ENCODE data around the gene GET4. TPM values are rescaled to one million over a fixed set of nuclear protein-coding genes. Genes with fewer than 3 reads are reported as not detected.

The GET4 gene
- total and polyA plus RNA-seq, 9 donors = 26.6 to 50.2 (median 41.1) TPM

Other genes with a start within 250 kb of the GET4 start
- 14.3 TPM for gene DNAAF5, start 149.9 kb upstream of the GET4 start, total RNA-seq
- gene DNAAF5, start 149.9 kb upstream of the GET4 start, polyA plus RNA-seq (ENCODE audit: insufficient read depth in 1 of 8, insufficient read length in 8 of 8, low replicate concordance in 1 of 8) = 10 to 100 TPM; 22.5 to 28.4 (median 26.3) TPM
- 23.1 TPM for gene PRKAR1B, start 149.3 kb upstream of the GET4 start, total RNA-seq
- gene PRKAR1B, start 149.3 kb upstream of the GET4 start, polyA plus RNA-seq (ENCODE audit: insufficient read depth in 1 of 8, insufficient read length in 8 of 8, low replicate concordance in 1 of 8) = 10 to 100 TPM; 32.4 to 45.4 (median 38.5) TPM
- 151 TPM for gene SUN1, start 44.1 kb upstream of the GET4 start, total RNA-seq
- gene SUN1, start 44.1 kb upstream of the GET4 start, polyA plus RNA-seq (ENCODE audit: insufficient read depth in 1 of 8, insufficient read length in 8 of 8, low replicate concordance in 1 of 8) = 100 to 1,000 TPM; 150 to 238 (median 175) TPM
- gene ADAP1, start 78.1 kb downstream of the GET4 start, total RNA-seq = 2.0 TPM
- 1 to 10 TPM; 2.2 to 6.1 (median 3.3) TPM for gene ADAP1, start 78.1 kb downstream of the GET4 start, polyA plus RNA-seq (ENCODE audit: insufficient read depth in 1 of 8, insufficient read length in 8 of 8, low replicate concordance in 1 of 8)
- 10.3 TPM for gene COX19, start 99.0 kb downstream of the GET4 start, total RNA-seq
- 10 to 100 TPM in 5 of 8 donors, 1 to 10 TPM in 3; 8.9 to 12.4 (median 10.7) TPM for gene COX19, start 99.0 kb downstream of the GET4 start, polyA plus RNA-seq (ENCODE audit: insufficient read depth in 1 of 8, insufficient read length in 8 of 8, low replicate concordance in 1 of 8)
- gene CYP2W1, start 106.6 kb downstream of the GET4 start, total RNA-seq = 0.62 TPM
- gene CYP2W1, start 106.6 kb downstream of the GET4 start, polyA plus RNA-seq (ENCODE audit: insufficient read depth in 1 of 8, insufficient read length in 8 of 8, low replicate concordance in 1 of 8) = 10 to 100 TPM in 2 of 8 donors, 1 to 10 TPM in 2, under 1 TPM in 4; 0.69 to 26.3 (median 1.0) TPM
- 2.7 TPM for gene GPR146, start 168.0 kb downstream of the GET4 start, total RNA-seq
- gene GPR146, start 168.0 kb downstream of the GET4 start, polyA plus RNA-seq (ENCODE audit: insufficient read depth in 1 of 8, insufficient read length in 8 of 8, low replicate concordance in 1 of 8) = 1 to 10 TPM; 2.3 to 4.8 (median 3.4) TPM
- 9.6 TPM for gene GPER1, start 211.6 kb downstream of the GET4 start, total RNA-seq
- 10 to 100 TPM in 7 of 8 donors, 1 to 10 TPM in 1; 9.6 to 17.7 (median 11.7) TPM for gene GPER1, start 211.6 kb downstream of the GET4 start, polyA plus RNA-seq (ENCODE audit: insufficient read depth in 1 of 8, insufficient read length in 8 of 8, low replicate concordance in 1 of 8)